K562 (cell line): ENCODE data around the gene SECISBP2. TPM values are rescaled to one million over a fixed set of nuclear protein-coding genes. Genes with fewer than 3 reads are reported as not detected.

Experiments used
- ATAC-seq: fragments of 200-7000 bp; cut with Tn5 transposase; 3 replicates; pipeline ENCODE4 v1.9.1; 2020; ENCODE audit warnings: moderate library complexity
- BruUV-seq: library from RNA; stranded (reverse); fragments of 400-500 nt; replicated peaks from 2 replicates; lab custom pipeline; 2021; lab: Mats Ljungman, UMichigan
- CTCF ChIA-PET: fragments of 300-600 bp; formaldehyde crosslinking; extraction: SDS; loops from one replicate; lab custom pipeline; 2021; ENCODE audit warnings: low intra/inter-chr PET ratio; lab: Yijun Ruan, JAX
- POLR2A ChIA-PET: fragments of 300-600, 350-650 bp; sonication (Branson Sonifier 250); formaldehyde crosslinking; extraction: SDS; loops from one replicate; lab custom pipeline; 2021; ENCODE audit warnings: antibody characterized with exemption, inconsistent platforms; lab: Yijun Ruan, JAX
- DNase-seq, 4 experiments: peaks; one replicate each; pipeline versions ENCODE4 v3.0.0 to v3.0.0-alpha.2; 2011 to 2018; ENCODE audit warnings: low spot score in 3 of 4, mixed read lengths in 3 of 4; ENCODE audit errors: extremely low read depth in 1 of 4
- FAIRE-seq: peaks from 2 replicates; lab custom pipeline; 2011; peaks lifted over from hg19 to GRCh38; lab: Jason Lieb, UNC
- H2AFZ ChIP-seq: 2 replicates; pipeline ENCODE4 v1.6.0; 2011; ENCODE audit warnings: low read depth, low read length, control low read depth, inconsistent platforms
- H3K27ac ChIP-seq: fragments of 200-600 bp; 3 replicates; pipeline ENCODE4 v1.8.0; 2011; ENCODE audit warnings: low read depth, mild to moderate bottlenecking, control low read depth, inconsistent platforms, low read length, moderate library complexity, mixed read lengths; ENCODE audit errors: extremely low read depth
- H3K27me3 ChIP-seq, 2 experiments: fragments of 300-600 bp in 1 of 2; 2 replicates in 1 of 2; 3 replicates in 1 of 2; pipeline versions ENCODE4 v1.6.0 to v1.8.0; 2011; ENCODE audit warnings: inconsistent platforms in 2 of 2, low read length in 2 of 2, mild to moderate bottlenecking in 1 of 2, mixed read lengths in 1 of 2, moderate library complexity in 1 of 2; ENCODE audit not compliant: control insufficient read depth in 2 of 2, insufficient read depth in 2 of 2
- H3K36me3 ChIP-seq: fragments of 300-600 bp; 3 replicates; pipeline ENCODE4 v1.8.0; 2011; ENCODE audit warnings: mild to moderate bottlenecking, low read length, inconsistent platforms; ENCODE audit not compliant: control insufficient read depth, insufficient read depth
- H3K4me1 ChIP-seq, 2 experiments: fragments of 200-600 bp in 1 of 2; replicated peaks in 1 of 2; 2 replicates in 1 of 2; 3 replicates in 1 of 2; pipeline versions ENCODE4 v1.5.1 to v1.8.0; 2011; ENCODE audit warnings: inconsistent platforms in 2 of 2, low read length in 2 of 2, mild to moderate bottlenecking in 1 of 2, mixed read lengths in 1 of 2, moderate library complexity in 1 of 2; ENCODE audit not compliant: control insufficient read depth in 2 of 2, insufficient read depth in 2 of 2
- H3K4me2 ChIP-seq: 2 replicates; pipeline ENCODE4 v1.6.1; 2011; ENCODE audit warnings: low read length, control low read depth, inconsistent platforms, mixed read lengths; ENCODE audit not compliant: insufficient read depth
- H3K4me3 ChIP-seq: fragments of 200-600 bp; sonication (generic), shearing (Covaris generic); 2 replicates; pipeline ENCODE4 v1.5.1; 2016; ENCODE audit warnings: control low read depth, inconsistent platforms
- H3K79me2 ChIP-seq: fragments of 200-600 bp; 3 replicates; pipeline ENCODE4 v1.8.0; 2011; ENCODE audit warnings: low read length, inconsistent platforms; ENCODE audit not compliant: control insufficient read depth, insufficient read depth
- H3K9ac ChIP-seq, 2 experiments: 2 replicates each; pipeline versions ENCODE4 v1.6.0 to v1.6.1; 2011; ENCODE audit warnings: low read depth in 2 of 2, low read length in 2 of 2, control low read depth in 1 of 2, inconsistent platforms in 1 of 2, mild to moderate bottlenecking in 1 of 2, mixed read lengths in 1 of 2; ENCODE audit not compliant: insufficient read depth in 1 of 2
- H3K9me1 ChIP-seq: one replicate; pipeline ENCODE4 v1.6.0; 2011; ENCODE audit warnings: inconsistent platforms, mild to moderate bottlenecking, low read length, moderate library complexity; ENCODE audit not compliant: control insufficient read depth, insufficient read depth
- H3K9me3 ChIP-seq: replicated peaks from 2 replicates; pipeline ENCODE4 v1.5.1; 2011; ENCODE audit warnings: low read depth, low read length, inconsistent platforms; ENCODE audit not compliant: control insufficient read depth, insufficient read depth
- H4K20me1 ChIP-seq: replicated peaks from 2 replicates; pipeline ENCODE4 v1.6.1; 2011; ENCODE audit warnings: low read length, inconsistent platforms, mixed read lengths; ENCODE audit not compliant: control insufficient read depth, insufficient read depth
- AFF1 ChIP-seq, 2 experiments: fragments of 450-650 bp; IDR thresholded peaks; 2 replicates each; pipeline ENCODE4 v1.6.1; 2018; ENCODE audit warnings: mild to moderate bottlenecking in 2 of 2, low read depth in 1 of 2; ENCODE audit not compliant: partially characterized antibody in 2 of 2
- ARNT ChIP-seq, 2 experiments: fragments of 450-650 bp; IDR thresholded peaks; 2 replicates each; pipeline ENCODE4 v1.6.1; 2016; ENCODE audit warnings: mild to moderate bottlenecking in 1 of 2
- FOXK2 ChIP-seq, 2 experiments: fragments of 450-650 bp; IDR thresholded peaks in 1 of 2; conservative IDR thresholded peaks in 1 of 2; 2 replicates each; pipeline ENCODE4 v1.6.1; 2016; ENCODE audit warnings: low read depth in 2 of 2, mild to moderate bottlenecking in 1 of 2
- IFI16 ChIP-seq: fragments of 250-450 bp; sonication (Bioruptor Pico); IDR thresholded peaks from 2 replicates; pipeline ENCODE4 v2.1.2; 2022; ENCODE audit warnings: mild to moderate bottlenecking, inconsistent platforms
- JUND ChIP-seq, 2 experiments: IDR thresholded peaks; 2 replicates in 1 of 2; 3 replicates in 1 of 2; pipeline ENCODE4 v1.6.1; 2011; ENCODE audit warnings: borderline replicate concordance in 2 of 2, low read depth in 2 of 2, low read length in 2 of 2, improper control_type of control experiment in 1 of 2, missing biosample characterization in 1 of 2, missing genetic modification characterization in 1 of 2, missing genetic modification reagents in 1 of 2
- NR3C1 ChIP-seq: sonication (generic); formaldehyde crosslinking; IDR thresholded peaks from 2 replicates; pipeline ENCODE4 v1.8.1; 2022; ENCODE audit warnings: missing genetic modification reagents
- SUPT5H ChIP-seq: fragments of 450-650 bp; IDR thresholded peaks from 2 replicates; pipeline ENCODE4 v1.6.1; 2016
- whole genome bisulfite sequencing: fragments of 100-300 bp; shearing (Covaris generic); methylation state at CpG from one replicate; pipeline ENCODE4 v1.1.6; 2016; ENCODE audit warnings: low coverage, mixed read lengths; ENCODE audit not compliant: insufficient coverage; ENCODE audit errors: missing lambda C conversion rate; 5-methylcytosine and 5-hydroxymethylcytosine counted together
- in situ Hi-C: fragments of 300-500 bp; cut with MboI; formaldehyde crosslinking; loops from 4 replicates; pipeline ENCODE4 v1.15.0; 2018; ENCODE audit warnings: inconsistent platforms, mixed read lengths
- intact Hi-C: fragments of 100-400 bp; cut with micrococcal nuclease; formaldehyde crosslinking; loops from 2 replicates; pipeline ENCODE4 v1.14.2; 2022
- polyA plus RNA-seq, 8 experiments: library from polyadenylated mRNA; depleted of rRNA in 4 of 8; stranded (reverse) in 5 of 8; unstranded in 3 of 8; fragments of >200 nt; fragmentation: Nextera tagmentation in 2 of 8; fragmentation: Illumina TruSeq in 1 of 8; extraction: Ambion mirVana in 2 of 8; extraction: Trizol in 1 of 8; gene quantifications; 2 replicates each; pipeline versions ENCODE4 v1.2.1 to v1.2.3, GENCODE V29; 2011 to 2014; ENCODE audit warnings: inconsistent platforms in 1 of 8, missing spikeins in 1 of 8
- total RNA-seq, 7 experiments: library from RNA; depleted of rRNA in 6 of 7; stranded (reverse); fragments of >200 nt in 6 of 7; fragmentation: Illumina TruSeq in 2 of 7; extraction: Trizol in 2 of 7; gene quantifications; 2 replicates each; pipeline versions ENCODE4 v1.2.1 to v1.2.3, GENCODE V29; 2011 to 2021; ENCODE audit warnings: low replicate concordance in 1 of 7

SECISBP2 gene
- total and polyA plus RNA-seq, 9 of the 15 experiments (the other 6 are each of a cell fraction or from before 2014, with no cell fraction given): 3.2 to 41.6 (median 26.1) TPM

- FAIRE-seq (no peak), DNase-seq (no peak), ATAC-seq (no peak)
- intact Hi-C loops: no loop called here
- Histone ChIP-seq H3K79me2 (no peaks in the 10 kb centered on the region), H3K36me3 (no peaks in the 10 kb centered on the region), H3K9ac (no peak overlapping the region), H3K4me3 (no peak overlapping the region), H3K4me1 (no peaks in the 10 kb centered on the region), H3K4me2 (no peak overlapping the region), H4K20me1 (no peaks in the 10 kb centered on the region), H3K9me1 (no peaks in the 10 kb centered on the region), H2AFZ (no peak overlapping the region), H3K27me3 (peaks cover 0 to 16% of the 10 kb centered on the region in 2 experiments; a peak in 1 of 5 replicates), H3K27ac (no peak overlapping the region), H3K9me3 (no peaks in the 10 kb centered on the region)
- in situ Hi-C loops: no loop called here
- no TSS peak for BruUV-seq
- TF ChIP-seq NR3C1 (CRISPR knock-in tag) (no peak), AFF1 (IDR thresholded peaks at IDR 0.05; ENCODE audit: low read depth in 1 of 2, partially characterized antibody in 2 of 2) (no peak), FOXK2 (conservative IDR thresholded peaks at IDR 0.05 in 1 of 2, IDR thresholded peaks at IDR 0.05 in 1 of 2; ENCODE audit: low read depth in 2 of 2) (no peak), JUND (IDR thresholded peaks at IDR 0.05; ENCODE audit: borderline replicate concordance, low read depth, low read length) (no peak), JUND (tag; IDR thresholded peaks at IDR 0.05; ENCODE audit: borderline replicate concordance, low read depth, low read length) (no peak), SUPT5H (no peak), IFI16 (CRISPR knock-in tag) (no peak), ARNT (IDR thresholded peaks at IDR 0.05) (no peak)
- ChIA-PET POLR2A (interaction anchor here (0.6 kb wide), 1 partner anchor 46 kb away, joined by 3 read pairs; no protein-coding TSS in a partner anchor), CTCF (no interaction called here)
- WGBS: 0% methylated on average over 1 of the region's 4 CpGs
These were observed 49.0 kb downstream of the SECISBP2 start for GRCh38 chr9:89367281-89367680.
